ENCODE measurements around the gene GSDME.

GSDME gene

GRCh38 chr7:24704311-24704710, 53.0 kb downstream of the GSDME start:
- Histone ChIP-seq H3K4me1 (ENCODE audit: insufficient read depth, low read length) (peaks cover 8% of the 10 kb centered on the region; the same call in 1 of the 2 replicates), H3K9me3 (ENCODE audit: control insufficient read depth, insufficient read depth, low read length) (no peaks in the 10 kb centered on the region; the same call in 1 of the 2 replicates), H3K9ac (ENCODE audit: low read depth, low read length) (no peak overlapping the region), H3K36me3 (ENCODE audit: insufficient read depth, low read length) (0 out of 2 replicates have a peak, but pooled peaks cover 5% of the 10 kb centered on the region)

GRCh38 chr7:24703296-24703695, 54.0 kb downstream of the GSDME start:
- Histone ChIP-seq H3K9ac (ENCODE audit: low read depth, low read length) (no peak overlapping the region), H3K36me3 (ENCODE audit: insufficient read depth, low read length) (0 out of 2 replicates have a peak, but pooled peaks cover 5% of the 10 kb centered on the region), H3K9me3 (ENCODE audit: control insufficient read depth, insufficient read depth, low read length) (no peaks in the 10 kb centered on the region; the same call in 1 of the 2 replicates), H3K4me1 (ENCODE audit: insufficient read depth, low read length) (peaks cover 6% of the 10 kb centered on the region; the same call in 1 of the 2 replicates)

- Histone ChIP-seq H3K36me3 (ENCODE audit: insufficient read depth, low read length) (0 out of 2 replicates have a peak, but pooled peaks cover 5% of the 10 kb centered on the region), H3K4me1 (ENCODE audit: insufficient read depth, low read length) (peaks cover 6% of the 10 kb centered on the region; the same call in 1 of the 2 replicates), H3K9me3 (ENCODE audit: control insufficient read depth, insufficient read depth, low read length) (no peaks in the 10 kb centered on the region), H3K9ac (ENCODE audit: low read depth, low read length) (no peak overlapping the region)
Measured at GRCh38 chr7:24702755-24703154, 54.5 kb downstream of the GSDME start.

GRCh38 chr7:24701261-24702235, 55.7 kb downstream of the GSDME start:
- Histone ChIP-seq H3K9ac (ENCODE audit: low read depth, low read length) (no peak overlapping the region), H3K4me1 (ENCODE audit: insufficient read depth, low read length) (peaks cover 6% of the 10 kb centered on the region; the same call in 1 of the 2 replicates), H3K36me3 (ENCODE audit: insufficient read depth, low read length) (0 out of 2 replicates have a peak, but pooled peaks cover 5% of the 10 kb centered on the region), H3K9me3 (ENCODE audit: control insufficient read depth, insufficient read depth, low read length) (no peaks in the 10 kb centered on the region)

- Histone ChIP-seq H3K9me3 (ENCODE audit: control insufficient read depth, insufficient read depth, low read length) (no peaks in the 10 kb centered on the region), H3K9ac (ENCODE audit: low read depth, low read length) (no peak overlapping the region)
Measured at GRCh38 chr7:24700521-24701260, 56.6 kb downstream of the GSDME start.

GRCh38 chr7:24698531-24699266, 58.6 kb downstream of the GSDME start:
- Histone ChIP-seq H3K9me3 (ENCODE audit: control insufficient read depth, insufficient read depth, low read length) (no peaks in the 10 kb centered on the region), H3K4me1 (ENCODE audit: insufficient read depth, low read length) (peaks cover 6% of the 10 kb centered on the region; the same call in 1 of the 2 replicates), H3K9ac (ENCODE audit: low read depth, low read length) (no peak overlapping the region), H3K36me3 (ENCODE audit: insufficient read depth, low read length) (peaks cover 5% of the 10 kb centered on the region; the same call in 1 of the 2 replicates)

More at GRCh38 chr7:24700521-24701260, 56.6 kb downstream of the GSDME start:
- Histone ChIP-seq H3K36me3 (ENCODE audit: insufficient read depth, low read length) (peaks cover 5% of the 10 kb centered on the region; the same call in 1 of the 2 replicates), H3K4me1 (ENCODE audit: insufficient read depth, low read length) (peaks cover 6% of the 10 kb centered on the region; the same call in 1 of the 2 replicates)

- Histone ChIP-seq H3K9me3 (ENCODE audit: control insufficient read depth, insufficient read depth, low read length) (no peaks in the 10 kb centered on the region), H3K4me1 (ENCODE audit: insufficient read depth, low read length) (peaks cover 5% of the 10 kb centered on the region; the same call in 1 of the 2 replicates), H3K9ac (ENCODE audit: low read depth, low read length) (no peak overlapping the region), H3K36me3 (ENCODE audit: insufficient read depth, low read length) (peaks cover 2% of the 10 kb centered on the region; the same call in 1 of the 2 replicates)
Measured at GRCh38 chr7:24697416-24697815, 59.8 kb downstream of the GSDME start.

- Histone ChIP-seq H3K36me3 (ENCODE audit: insufficient read depth, low read length) (no peaks in the 10 kb centered on the region; the same call in 1 of the 2 replicates), H3K4me1 (ENCODE audit: insufficient read depth, low read length) (no peaks in the 10 kb centered on the region), H3K9ac (ENCODE audit: low read depth, low read length) (no peak overlapping the region), H3K9me3 (ENCODE audit: control insufficient read depth, insufficient read depth, low read length) (no peaks in the 10 kb centered on the region)
Measured at GRCh38 chr7:24692592-24692991, 64.7 kb downstream of the GSDME start.

GRCh38 chr7:24690251-24690650, 67.0 kb downstream of the GSDME start:
- H3K36me3 ChIP-seq (ENCODE audit: insufficient read depth, low read length) = no peaks in the 10 kb centered on the region
- H3K4me1 ChIP-seq (ENCODE audit: insufficient read depth, low read length) = peaks cover 8% of the 10 kb centered on the region
- H3K9ac ChIP-seq (ENCODE audit: low read depth, low read length) = no peak overlapping the region

GRCh38 chr7:24685708-24686107, 71.6 kb downstream of the GSDME start:
- H3K9me3 ChIP-seq (ENCODE audit: control insufficient read depth, insufficient read depth, low read length) = no peaks in the 10 kb centered on the region
- H3K9ac ChIP-seq (ENCODE audit: low read depth, low read length) = no peak overlapping the region
- H3K36me3 ChIP-seq (ENCODE audit: insufficient read depth, low read length) = no peaks in the 10 kb centered on the region
- peaks cover 13% of the 10 kb centered on the region for H3K4me1 ChIP-seq (ENCODE audit: insufficient read depth, low read length)

More at GRCh38 chr7:24690251-24690650, 67.0 kb downstream of the GSDME start:
- no peaks in the 10 kb centered on the region for H3K9me3 ChIP-seq (ENCODE audit: control insufficient read depth, insufficient read depth, low read length)

GRCh38 chr7:24670782-24671181, 86.5 kb downstream of the GSDME start:
- Histone ChIP-seq H3K4me1 (ENCODE audit: insufficient read depth, low read length) (peaks cover 4% of the 10 kb centered on the region; the same call in 1 of the 2 replicates), H3K36me3 (ENCODE audit: insufficient read depth, low read length) (peaks cover 3% of the 10 kb centered on the region; the same call in 1 of the 2 replicates), H3K9me3 (ENCODE audit: control insufficient read depth, insufficient read depth, low read length) (peaks cover 6% of the 10 kb centered on the region; the same call in 1 of the 2 replicates), H3K9ac (ENCODE audit: low read depth, low read length) (no peak overlapping the region)

- Histone ChIP-seq H3K36me3 (ENCODE audit: insufficient read depth, low read length) (peaks cover 3% of the 10 kb centered on the region; the same call in 1 of the 2 replicates), H3K9ac (ENCODE audit: low read depth, low read length) (no peak overlapping the region), H3K9me3 (ENCODE audit: control insufficient read depth, insufficient read depth, low read length) (peaks cover 6% of the 10 kb centered on the region; the same call in 1 of the 2 replicates), H3K4me1 (ENCODE audit: insufficient read depth, low read length) (peaks cover 9% of the 10 kb centered on the region; the same call in 1 of the 2 replicates)
Measured at GRCh38 chr7:24669971-24670591, 87.2 kb downstream of the GSDME start.
